ENCODE measurements around the gene MYL9.
"Not testable (repeated sequence)": the region's sequence is repeated elsewhere in the genome, so short reads cannot be mapped to it uniquely, and the experiment has no call there.

Gene MYL9

DNA sequence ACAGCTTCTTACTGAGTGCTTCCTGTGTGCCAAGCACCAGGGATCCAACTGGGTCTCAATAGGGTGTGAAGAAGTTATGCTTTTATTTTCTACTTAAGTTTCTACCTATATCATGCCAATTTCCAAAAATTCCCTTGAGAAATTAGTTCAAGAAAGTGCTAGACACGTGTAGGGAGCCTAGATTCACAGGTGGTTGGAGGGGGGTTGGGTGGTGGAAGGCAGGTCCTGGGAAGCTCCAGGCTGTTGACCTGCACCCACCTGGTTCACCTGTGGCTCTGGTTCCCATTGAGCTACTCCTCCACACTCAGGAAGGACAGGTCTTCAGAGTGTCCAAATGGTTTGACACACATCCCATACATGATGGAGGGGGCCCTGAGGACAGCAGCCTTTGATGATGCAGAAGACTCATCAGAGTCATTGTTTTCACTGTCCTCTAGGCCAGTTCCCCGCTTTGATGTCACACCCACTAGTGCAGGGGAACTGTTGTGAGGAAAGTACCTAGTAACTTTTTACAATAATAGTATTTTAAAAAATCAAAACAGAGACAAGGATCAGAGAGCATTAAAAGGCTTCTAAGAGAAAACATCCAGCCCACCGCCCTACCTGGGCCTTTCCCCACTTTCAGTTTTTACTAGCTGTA lies 39.8 kb upstream of the MYL9 start:
- H3K27ac ChIP-seq (ENCODE audit: low read depth, low read length): no peak overlapping the region
- H3K9ac ChIP-seq (ENCODE audit: low read depth, low read length): no peak overlapping the region
- H3K36me3 ChIP-seq (ENCODE audit: control insufficient read depth, insufficient read depth, low read length): peaks cover 78% of the 10 kb centered on the region
- H3K9me3 ChIP-seq (ENCODE audit: control insufficient read depth, insufficient read depth, low read length): no peaks in the 10 kb centered on the region
- H3K4me1 ChIP-seq (ENCODE audit: control insufficient read depth, insufficient read depth, low read length): no peaks in the 10 kb centered on the region
- no peak overlapping the region for H3K4me3 ChIP-seq (ENCODE audit: low read depth, low read length)
- no peaks in the 10 kb centered on the region for H3K27me3 ChIP-seq (ENCODE audit: control insufficient read depth, insufficient read depth, low read length)

DNA sequence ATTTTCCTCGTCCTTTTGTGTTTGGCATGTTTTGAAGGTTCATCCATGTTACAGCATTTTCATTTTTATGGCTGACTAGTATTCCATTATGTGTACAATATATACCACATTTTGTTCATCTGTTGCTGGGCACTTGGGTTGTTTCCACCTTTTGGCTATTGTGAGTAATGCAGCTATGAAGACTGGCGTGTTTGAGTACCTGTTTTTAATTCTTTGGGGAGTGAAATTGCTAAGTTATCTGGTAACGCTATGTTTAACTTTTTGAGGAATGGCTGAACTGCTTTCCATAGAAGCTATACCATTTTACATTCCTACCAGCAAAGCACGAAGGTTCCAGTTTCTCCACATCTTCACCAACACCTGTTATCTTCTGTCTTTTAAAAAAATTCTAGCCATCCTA lies 37.0 kb upstream of the MYL9 start:
- peaks cover 72% of the 10 kb centered on the region for H3K36me3 ChIP-seq (ENCODE audit: control insufficient read depth, insufficient read depth, low read length)

DNA sequence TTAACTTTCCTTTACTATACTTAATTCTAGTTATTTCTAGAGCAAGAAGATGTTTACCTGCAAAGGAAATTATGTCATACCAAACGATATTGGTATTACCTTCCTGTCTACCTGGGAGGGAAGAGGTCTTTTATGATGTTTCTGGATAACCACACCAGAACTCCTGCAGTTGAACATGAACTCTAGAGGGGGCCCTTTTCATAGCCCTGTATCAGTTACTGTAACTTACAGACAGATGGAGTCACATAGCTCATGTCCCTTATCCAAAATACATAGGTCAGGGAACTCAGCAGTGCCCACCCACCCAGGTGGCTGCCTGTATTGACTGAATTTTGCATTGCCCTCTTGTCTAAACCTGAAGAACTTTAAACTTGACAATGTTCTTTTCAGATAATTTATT lies 35.1 kb upstream of the MYL9 start:
- H3K27ac ChIP-seq (ENCODE audit: low read depth, low read length): no peak overlapping the region
- peaks cover 61% of the 10 kb centered on the region for H3K36me3 ChIP-seq (ENCODE audit: control insufficient read depth, insufficient read depth, low read length)
- H3K9ac ChIP-seq (ENCODE audit: low read depth, low read length): no peak overlapping the region

More for the DNA sequence above, 37.0 kb upstream of the MYL9 start:
- no peak overlapping the region for H3K9ac ChIP-seq (ENCODE audit: low read depth, low read length)
- H3K27ac ChIP-seq (ENCODE audit: low read depth, low read length): no peak overlapping the region
- H3K4me1 ChIP-seq (ENCODE audit: control insufficient read depth, insufficient read depth, low read length): no peaks in the 10 kb centered on the region
- H3K4me3 ChIP-seq (ENCODE audit: low read depth, low read length): no peak overlapping the region
- H3K9me3 ChIP-seq (ENCODE audit: control insufficient read depth, insufficient read depth, low read length): no peaks in the 10 kb centered on the region
- no peaks in the 10 kb centered on the region for H3K27me3 ChIP-seq (ENCODE audit: control insufficient read depth, insufficient read depth, low read length)

DNA sequence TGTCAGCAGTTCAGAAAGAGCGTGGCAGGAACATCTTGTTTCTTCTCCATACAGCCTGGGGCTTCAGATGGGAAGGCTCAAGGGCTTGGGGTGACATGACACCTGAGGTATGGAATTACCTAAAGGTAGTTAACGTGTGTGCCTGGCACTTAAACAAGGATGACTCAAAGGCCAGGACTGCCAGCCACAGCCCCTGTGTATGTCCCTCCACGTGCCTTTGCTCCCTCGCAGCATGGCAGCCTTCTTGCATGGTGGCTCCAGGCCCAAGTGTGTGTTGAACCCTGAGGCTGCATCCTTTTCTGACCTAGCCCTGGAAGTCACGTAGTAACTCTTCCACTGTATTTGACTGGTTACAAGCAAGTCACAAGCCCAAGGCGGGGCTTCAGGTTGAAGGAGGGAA lies 33.6 kb upstream of the MYL9 start:
- Histone ChIP-seq H3K27me3 (ENCODE audit: control insufficient read depth, insufficient read depth, low read length) (no peaks in the 10 kb centered on the region), H3K4me3 (ENCODE audit: low read depth, low read length) (no peak overlapping the region), H3K9ac (ENCODE audit: low read depth, low read length) (no peak overlapping the region), H3K36me3 (ENCODE audit: control insufficient read depth, insufficient read depth, low read length) (peaks cover 52% of the 10 kb centered on the region), H3K4me1 (ENCODE audit: control insufficient read depth, insufficient read depth, low read length) (no peaks in the 10 kb centered on the region), H3K27ac (ENCODE audit: low read depth, low read length) (no peak overlapping the region), H3K9me3 (ENCODE audit: control insufficient read depth, insufficient read depth, low read length) (no peaks in the 10 kb centered on the region)

More for the DNA sequence above, 35.1 kb upstream of the MYL9 start:
- Histone ChIP-seq H3K4me1 (ENCODE audit: control insufficient read depth, insufficient read depth, low read length) (no peaks in the 10 kb centered on the region), H3K9me3 (ENCODE audit: control insufficient read depth, insufficient read depth, low read length) (no peaks in the 10 kb centered on the region), H3K27me3 (ENCODE audit: control insufficient read depth, insufficient read depth, low read length) (no peaks in the 10 kb centered on the region), H3K4me3 (ENCODE audit: low read depth, low read length) (no peak overlapping the region)

DNA sequence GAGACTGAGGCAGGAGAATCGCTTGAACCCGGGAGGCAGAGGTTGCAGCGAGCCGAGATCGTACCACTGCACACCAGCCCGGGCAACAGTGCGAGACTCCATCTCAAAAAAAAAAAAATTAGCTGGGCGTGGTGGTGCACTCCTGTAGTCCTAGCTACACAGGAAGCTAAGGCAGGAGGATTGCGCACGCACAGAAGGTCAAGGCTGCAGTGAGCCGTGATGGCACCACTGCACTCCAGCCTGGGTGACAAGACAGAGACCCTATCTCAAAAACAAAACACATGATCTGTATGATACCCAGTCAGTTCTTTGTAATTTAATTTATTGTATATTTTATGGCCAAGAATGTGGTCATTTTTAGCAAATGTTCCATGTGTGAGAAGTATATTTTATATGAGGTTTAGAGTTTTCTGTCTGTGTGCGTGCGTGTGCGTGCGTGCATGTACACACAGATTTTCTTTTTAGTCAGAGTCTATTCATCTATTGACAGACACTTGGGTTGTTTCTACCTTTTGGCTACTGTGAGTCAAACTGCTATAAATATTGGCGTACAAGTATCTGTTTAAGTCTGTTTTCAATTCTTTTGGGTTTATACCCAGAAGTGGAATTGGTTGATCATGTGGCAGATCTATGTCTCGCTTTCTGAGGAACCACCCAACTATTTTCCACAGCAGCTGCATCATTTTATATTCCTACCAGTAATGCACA lies 22.2 kb upstream of the MYL9 start:
- Histone ChIP-seq H3K9ac (ENCODE audit: low read depth, low read length) (no peak overlapping the region), H3K27me3 (ENCODE audit: control insufficient read depth, insufficient read depth, low read length) (no peaks in the 10 kb centered on the region), H3K4me3 (ENCODE audit: low read depth, low read length) (no peak overlapping the region), H3K9me3 (ENCODE audit: control insufficient read depth, insufficient read depth, low read length) (no peaks in the 10 kb centered on the region), H3K36me3 (ENCODE audit: control insufficient read depth, insufficient read depth, low read length) (peaks cover 43% of the 10 kb centered on the region), H3K27ac (ENCODE audit: low read depth, low read length) (no peak overlapping the region), H3K4me1 (ENCODE audit: control insufficient read depth, insufficient read depth, low read length) (no peaks in the 10 kb centered on the region)

DNA sequence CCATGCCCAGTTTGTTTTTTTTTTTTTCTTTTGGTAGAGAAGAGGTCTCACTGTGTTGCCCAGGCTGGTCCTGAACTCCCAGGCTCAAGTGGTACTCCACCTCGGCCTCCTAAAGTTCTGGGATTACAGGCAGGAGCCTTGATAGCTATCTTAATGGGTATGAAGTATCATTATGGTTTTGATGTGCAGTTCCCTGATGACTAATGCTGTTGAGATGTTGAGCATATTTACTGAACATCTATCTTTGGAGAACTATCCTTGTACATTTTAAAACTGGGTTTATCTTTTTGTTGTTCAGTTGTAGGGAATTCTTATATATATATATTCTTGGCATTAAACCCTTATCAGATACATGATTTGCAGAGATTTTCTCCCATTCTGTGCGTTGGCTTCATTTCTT lies 21.4 kb upstream of the MYL9 start:
- Histone ChIP-seq H3K36me3 (ENCODE audit: control insufficient read depth, insufficient read depth, low read length) (peaks cover 46% of the 10 kb centered on the region), H3K9ac (ENCODE audit: low read depth, low read length) (no peak overlapping the region)

DNA sequence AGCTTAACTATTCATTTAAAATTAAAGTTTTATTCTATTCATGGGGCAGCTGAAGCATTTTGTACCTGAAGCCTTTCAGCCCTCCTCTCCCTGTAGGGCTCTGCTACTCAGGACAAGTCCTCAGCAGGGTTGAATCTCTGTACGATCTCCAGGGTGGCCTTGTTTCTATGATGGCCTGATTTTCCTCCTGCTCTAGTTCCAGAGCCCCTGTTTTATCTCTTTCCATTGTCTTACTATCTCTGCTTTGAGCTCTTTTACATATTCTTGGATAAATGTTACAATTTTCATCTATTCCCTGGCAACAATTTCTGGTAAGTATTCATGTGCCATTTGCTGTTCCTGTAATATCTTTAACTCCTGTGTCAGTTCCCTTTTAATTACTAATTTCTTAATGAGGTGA lies 19.8 kb upstream of the MYL9 start:
- no peak overlapping the region for H3K27ac ChIP-seq (ENCODE audit: low read depth, low read length)
- no peak overlapping the region for H3K4me3 ChIP-seq (ENCODE audit: low read depth, low read length)
- no peaks in the 10 kb centered on the region for H3K4me1 ChIP-seq (ENCODE audit: control insufficient read depth, insufficient read depth, low read length)
- H3K9me3 ChIP-seq (ENCODE audit: control insufficient read depth, insufficient read depth, low read length): no peaks in the 10 kb centered on the region
- peaks cover 48% of the 10 kb centered on the region for H3K36me3 ChIP-seq (ENCODE audit: control insufficient read depth, insufficient read depth, low read length)
- no peak overlapping the region for H3K9ac ChIP-seq (ENCODE audit: low read depth, low read length)
- H3K27me3 ChIP-seq (ENCODE audit: control insufficient read depth, insufficient read depth, low read length): no peaks in the 10 kb centered on the region

More for the DNA sequence above, 21.4 kb upstream of the MYL9 start:
- Histone ChIP-seq H3K9me3 (ENCODE audit: control insufficient read depth, insufficient read depth, low read length) (no peaks in the 10 kb centered on the region), H3K27ac (ENCODE audit: low read depth, low read length) (no peak overlapping the region), H3K4me1 (ENCODE audit: control insufficient read depth, insufficient read depth, low read length) (no peaks in the 10 kb centered on the region), H3K27me3 (ENCODE audit: control insufficient read depth, insufficient read depth, low read length) (no peaks in the 10 kb centered on the region), H3K4me3 (ENCODE audit: low read depth, low read length) (no peak overlapping the region)

DNA sequence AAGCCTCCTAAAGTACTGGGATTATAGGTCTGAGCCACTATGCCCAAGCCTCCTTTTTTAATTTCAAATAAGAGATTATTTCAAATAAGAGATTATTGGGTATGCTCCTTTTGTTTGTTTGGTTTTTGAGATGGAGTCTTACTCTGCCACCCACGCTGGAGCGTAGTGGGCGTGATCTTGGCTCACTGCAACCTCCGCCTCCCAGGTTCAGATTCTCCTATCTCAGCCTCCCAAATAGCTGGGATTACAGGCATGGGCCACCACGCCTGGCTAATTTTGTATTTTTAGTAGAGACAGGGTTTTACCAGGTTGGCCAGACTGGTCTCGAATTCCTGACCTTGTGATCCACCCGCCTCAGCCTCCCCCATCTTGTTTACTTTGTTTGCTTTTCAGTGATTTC lies 18.9 kb upstream of the MYL9 start:
- H3K27ac ChIP-seq (ENCODE audit: low read depth, low read length); H3K9me3 ChIP-seq (ENCODE audit: control insufficient read depth, insufficient read depth, low read length); H3K27me3 ChIP-seq (ENCODE audit: control insufficient read depth, insufficient read depth, low read length); H3K9ac ChIP-seq (ENCODE audit: low read depth, low read length); H3K4me3 ChIP-seq (ENCODE audit: low read depth, low read length); H3K4me1 ChIP-seq (ENCODE audit: control insufficient read depth, insufficient read depth, low read length): not testable (repeated sequence)
- peaks cover 56% of the 10 kb centered on the region for H3K36me3 ChIP-seq (ENCODE audit: control insufficient read depth, insufficient read depth, low read length)

DNA sequence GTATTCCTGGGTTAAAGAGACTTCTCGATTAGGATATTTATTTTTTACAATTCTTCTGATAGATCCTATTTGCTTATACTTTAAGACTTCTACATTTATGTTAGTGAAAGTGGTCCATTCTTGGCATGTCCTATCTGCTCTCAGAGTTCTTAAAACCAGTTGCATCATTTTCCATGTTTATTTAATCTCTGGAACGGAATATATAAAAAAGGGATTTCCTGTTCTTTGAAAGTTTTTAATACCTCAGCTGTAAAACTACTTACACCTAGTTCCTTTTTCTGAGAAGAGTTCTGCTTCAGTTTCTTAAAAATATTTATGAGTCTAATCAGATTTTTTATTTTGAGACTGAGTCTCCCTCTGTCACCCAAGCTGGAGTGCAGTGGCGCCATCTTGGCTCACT lies 18.0 kb upstream of the MYL9 start:
- no peak overlapping the region for H3K27ac ChIP-seq (ENCODE audit: low read depth, low read length)
- no peaks in the 10 kb centered on the region for H3K27me3 ChIP-seq (ENCODE audit: control insufficient read depth, insufficient read depth, low read length)
- H3K4me1 ChIP-seq (ENCODE audit: control insufficient read depth, insufficient read depth, low read length): no peaks in the 10 kb centered on the region
- H3K4me3 ChIP-seq (ENCODE audit: low read depth, low read length): no peak overlapping the region
- peaks cover 49% of the 10 kb centered on the region for H3K36me3 ChIP-seq (ENCODE audit: control insufficient read depth, insufficient read depth, low read length)
- no peak overlapping the region for H3K9ac ChIP-seq (ENCODE audit: low read depth, low read length)
- H3K9me3 ChIP-seq (ENCODE audit: control insufficient read depth, insufficient read depth, low read length): no peaks in the 10 kb centered on the region

DNA sequence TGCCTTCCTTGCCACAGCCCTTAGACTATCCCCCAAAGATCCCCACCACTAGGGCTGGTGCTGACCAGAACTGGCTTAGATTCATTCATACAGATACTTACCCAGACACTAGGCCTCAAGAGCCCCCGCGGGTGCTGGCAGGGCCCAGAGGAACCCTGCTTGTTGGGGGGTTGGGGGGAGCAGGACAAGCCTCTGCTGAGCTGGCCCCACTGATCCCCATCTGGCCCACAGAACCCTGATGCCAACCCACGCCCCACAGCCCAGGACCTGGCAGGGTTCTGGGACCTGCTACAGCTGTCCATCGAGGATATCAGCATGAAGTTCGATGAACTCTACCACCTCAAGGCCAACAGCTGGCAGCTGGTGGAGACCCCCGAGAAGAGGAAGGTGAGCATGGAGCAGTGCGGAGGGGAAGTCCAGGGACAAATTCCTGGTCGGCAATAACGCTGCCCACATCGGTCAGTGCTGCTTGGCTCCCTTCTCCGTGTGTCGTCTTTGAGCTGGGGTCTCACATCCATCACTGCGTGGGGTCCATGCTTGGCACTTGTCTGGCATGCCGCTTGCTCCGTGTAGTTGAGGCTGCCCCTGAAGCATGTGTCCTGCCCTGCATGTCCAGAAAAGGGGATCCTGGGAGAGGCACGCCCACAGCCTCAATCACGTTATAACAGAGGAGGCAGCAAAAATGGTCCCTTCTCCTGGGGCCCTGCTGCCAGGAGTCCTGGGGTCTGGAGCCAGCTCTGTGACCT lies 15.5 kb upstream of the MYL9 start:
- Histone ChIP-seq H3K27me3 (ENCODE audit: control insufficient read depth, insufficient read depth, low read length) (no peaks in the 10 kb centered on the region), H3K36me3 (ENCODE audit: control insufficient read depth, insufficient read depth, low read length) (peaks cover 40% of the 10 kb centered on the region), H3K9ac (ENCODE audit: low read depth, low read length) (no peak overlapping the region), H3K4me1 (ENCODE audit: control insufficient read depth, insufficient read depth, low read length) (no peaks in the 10 kb centered on the region), H3K27ac (ENCODE audit: low read depth, low read length) (peak overlapping the region; percentile 50), H3K4me3 (ENCODE audit: low read depth, low read length) (no peak overlapping the region), H3K9me3 (ENCODE audit: control insufficient read depth, insufficient read depth, low read length) (no peaks in the 10 kb centered on the region)

DNA sequence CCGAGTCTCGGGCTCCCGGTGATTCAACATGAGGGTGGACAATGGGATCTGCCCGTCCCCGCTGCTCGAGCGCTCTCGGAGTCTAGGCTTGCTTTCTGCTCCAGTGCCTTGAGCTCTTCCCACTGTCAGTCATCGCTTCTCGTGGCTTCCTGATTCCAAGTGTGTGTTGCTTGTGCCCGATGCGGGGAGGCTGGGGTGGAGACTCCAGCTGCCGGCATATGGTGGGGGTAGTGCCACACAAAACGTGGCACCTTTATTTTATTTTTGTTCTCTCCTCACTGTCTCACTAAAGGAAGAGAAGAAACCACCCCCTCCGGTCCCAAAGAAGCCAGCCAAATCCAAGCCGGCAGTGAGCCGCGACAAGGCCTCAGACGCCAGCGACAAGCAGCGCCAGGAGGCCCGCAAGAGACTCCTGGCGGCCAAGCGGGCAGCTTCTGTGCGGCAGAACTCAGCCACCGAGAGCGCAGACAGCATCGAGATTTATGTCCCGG lies 14.8 kb upstream of the MYL9 start:
- Histone ChIP-seq H3K9me3 (ENCODE audit: control insufficient read depth, insufficient read depth, low read length) (no peaks in the 10 kb centered on the region), H3K27ac (ENCODE audit: low read depth, low read length) (no peak overlapping the region), H3K9ac (ENCODE audit: low read depth, low read length) (no peak overlapping the region), H3K27me3 (ENCODE audit: control insufficient read depth, insufficient read depth, low read length) (no peaks in the 10 kb centered on the region), H3K4me3 (ENCODE audit: low read depth, low read length) (no peak overlapping the region), H3K36me3 (ENCODE audit: control insufficient read depth, insufficient read depth, low read length) (peaks cover 40% of the 10 kb centered on the region), H3K4me1 (ENCODE audit: control insufficient read depth, insufficient read depth, low read length) (no peaks in the 10 kb centered on the region)

Measured in HUES48 (cell line).